Muscle of leg (tissue), 11 donors: ENCODE measurements around the gene AMMECR1L. TPM values are rescaled to one million over a fixed set of nuclear protein-coding genes. Genes with fewer than 3 reads are reported as not detected.
"Not testable (repeated sequence)": the region's sequence is repeated elsewhere in the genome, so short reads cannot be mapped to it uniquely, and the experiment has no call there.

Experiments used
- DNase-seq: peaks from one replicate; pipeline ENCODE4 v3.0.0; 2013
- H3K27ac ChIP-seq: one replicate; pipeline ENCODE4 v1.5.1; 2013; ENCODE audit warnings: mild to moderate bottlenecking, low read length, control low read depth
- H3K27me3 ChIP-seq: one replicate; pipeline ENCODE4 v1.6.1; 2013; ENCODE audit warnings: low read length; ENCODE audit not compliant: control insufficient read depth, insufficient read depth
- H3K36me3 ChIP-seq: one replicate; pipeline ENCODE4 v1.6.1; 2013; ENCODE audit warnings: low read length; ENCODE audit not compliant: control insufficient read depth, insufficient read depth
- H3K4me1 ChIP-seq: one replicate; pipeline ENCODE4 v1.6.1; 2013; ENCODE audit warnings: low read length; ENCODE audit not compliant: control insufficient read depth, insufficient read depth
- H3K4me3 ChIP-seq: one replicate; pipeline ENCODE4 v1.5.1; 2013; ENCODE audit warnings: low read length, control low read depth
- H3K9me3 ChIP-seq: replicated peaks from 2 replicates; pipeline ENCODE4 v1.6.1; 2013; ENCODE audit warnings: low read depth, low read length; ENCODE audit not compliant: control insufficient read depth
- WGBS: methylation state at CpG from one replicate; pipeline ENCODE4 v1.1.5; 2013; ENCODE audit warnings: missing lambda C conversion rate; ENCODE audit not compliant: insufficient coverage; 5-methylcytosine and 5-hydroxymethylcytosine counted together
- polyA plus RNA-seq, 8 donors: library from polyadenylated mRNA; unstranded; fragments of 120-200 nt; gene quantifications; one replicate each; pipeline versions ENCODE4 v1.2.1 to v1.2.3, GENCODE V29; 2013; ENCODE audit warnings: inconsistent platforms in 1 of 8, low replicate concordance in 1 of 8; ENCODE audit not compliant: insufficient read length in 8 of 8, insufficient read depth in 1 of 8
- total RNA-seq: library from RNA; stranded (reverse); fragments of 120-200 nt; gene quantifications from one replicate; pipeline ENCODE4 v1.2.4, GENCODE V29; 2013

The AMMECR1L gene
- total and polyA plus RNA-seq, 9 donors, result 9.4 to 21.2 (median 14.5) TPM

DNA sequence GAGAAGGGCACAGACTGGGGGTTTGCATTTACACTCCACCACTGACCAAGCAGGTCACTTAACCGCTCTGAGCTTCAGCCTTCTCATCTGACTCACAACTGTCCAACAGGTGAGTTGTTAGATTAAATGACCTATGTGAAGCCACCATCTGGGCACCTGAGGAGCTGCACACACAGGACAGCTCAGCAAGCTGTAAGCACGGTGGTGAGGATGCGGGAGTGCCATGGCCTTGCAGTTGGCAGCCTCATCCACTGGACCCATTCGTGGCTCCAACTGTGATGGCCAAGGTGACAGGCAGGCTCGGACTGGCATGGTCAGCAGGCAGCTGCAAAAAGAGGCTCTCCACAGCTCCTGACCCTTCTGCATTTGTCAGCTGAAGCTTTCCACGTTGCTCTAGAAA, 23.3 kb upstream of the AMMECR1L start:
- no peaks in the 10 kb centered on the region for H3K4me1 ChIP-seq
- H3K4me3 ChIP-seq, result no peak overlapping the region
- H3K9me3 ChIP-seq, result no peaks in the 10 kb centered on the region
- no peak for DNase-seq
- 76% methylated on average over 5 of the region's 6 CpGs for WGBS
- no peak overlapping the region for H3K27ac ChIP-seq
- no peaks in the 10 kb centered on the region for H3K36me3 ChIP-seq
- H3K27me3 ChIP-seq, result no peaks in the 10 kb centered on the region

DNA sequence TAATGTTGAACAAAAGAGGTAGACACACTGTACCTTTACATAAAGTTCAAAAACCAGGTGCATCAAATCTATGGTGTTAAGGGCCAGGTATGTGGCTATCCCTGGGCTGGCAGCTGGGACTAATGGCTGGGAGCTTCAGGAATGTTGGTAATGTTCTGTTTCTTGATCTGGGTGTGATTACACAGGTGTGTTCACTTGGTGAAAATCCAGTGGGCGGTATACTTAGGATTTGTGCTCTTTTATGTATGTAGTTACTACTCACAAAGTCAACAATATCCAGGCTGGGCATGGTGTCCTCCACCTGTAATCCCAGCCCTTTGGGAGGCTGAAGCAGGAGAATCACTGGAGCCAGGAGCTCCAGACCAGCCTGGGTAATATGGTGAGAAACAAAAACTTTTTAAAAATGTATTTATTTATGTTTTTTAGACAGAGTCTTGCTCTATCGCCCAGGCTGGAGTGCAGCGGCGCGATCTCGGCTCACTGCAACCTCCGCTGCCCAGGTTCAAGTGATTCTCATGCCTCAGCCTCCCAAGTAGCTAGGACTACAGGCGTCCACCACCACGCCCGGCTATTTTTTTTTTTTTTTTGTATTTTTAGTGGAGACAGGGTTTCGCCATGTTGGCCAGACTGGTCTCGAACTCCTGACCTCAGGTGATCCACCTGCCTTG, 22.1 kb upstream of the AMMECR1L start:
- 95% methylated on average over 8 of the region's 12 CpGs for WGBS
- H3K4me1 ChIP-seq, H3K27me3 ChIP-seq, H3K9me3 ChIP-seq, H3K36me3 ChIP-seq, H3K27ac ChIP-seq, H3K4me3 ChIP-seq, DNase-seq: not testable (repeated sequence)

DNA sequence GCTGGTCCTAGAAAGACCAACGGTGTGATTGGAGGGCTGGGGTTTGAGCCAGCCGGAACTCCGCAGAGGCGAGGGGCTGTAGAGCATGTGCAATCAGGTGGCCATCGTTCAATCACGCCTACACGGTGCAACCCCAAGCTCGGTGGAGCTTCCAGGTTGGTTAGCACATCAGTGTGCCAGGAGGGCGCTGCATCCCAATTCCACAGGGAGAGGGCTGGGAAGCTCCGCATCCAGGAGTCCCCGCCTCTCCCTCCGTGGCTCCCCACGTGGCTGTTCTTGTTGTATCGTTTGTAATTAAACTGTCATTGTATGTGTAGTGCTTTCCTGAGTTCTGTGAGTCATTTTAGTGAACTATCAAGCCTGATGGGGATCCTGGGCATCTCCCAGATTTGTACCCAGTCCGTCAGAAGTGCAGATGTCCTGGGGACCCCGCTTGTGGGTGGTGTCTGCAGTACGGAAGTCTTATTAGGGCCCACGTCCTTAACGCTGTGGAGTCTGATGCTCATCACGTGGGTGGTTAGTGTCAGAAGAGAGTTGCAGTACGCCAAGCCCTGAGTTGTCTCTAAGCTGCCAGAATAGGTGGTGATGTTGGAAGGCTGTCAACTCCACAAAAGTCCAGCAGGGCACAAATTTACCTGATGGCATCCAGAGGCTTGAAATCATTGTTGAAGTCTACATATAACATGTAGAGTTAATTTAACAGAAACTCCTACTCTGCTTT, 20.6 kb upstream of the AMMECR1L start:
- Histone ChIP-seq H3K36me3 (no peaks in the 10 kb centered on the region), H3K9me3 (no peaks in the 10 kb centered on the region), H3K27ac (no peak overlapping the region), H3K27me3 (no peaks in the 10 kb centered on the region), H3K4me3 (no peak overlapping the region), H3K4me1 (no peaks in the 10 kb centered on the region)
- WGBS, result 65% methylated on average over 12 of the region's 21 CpGs
- DNase-seq, result no peak

DNA sequence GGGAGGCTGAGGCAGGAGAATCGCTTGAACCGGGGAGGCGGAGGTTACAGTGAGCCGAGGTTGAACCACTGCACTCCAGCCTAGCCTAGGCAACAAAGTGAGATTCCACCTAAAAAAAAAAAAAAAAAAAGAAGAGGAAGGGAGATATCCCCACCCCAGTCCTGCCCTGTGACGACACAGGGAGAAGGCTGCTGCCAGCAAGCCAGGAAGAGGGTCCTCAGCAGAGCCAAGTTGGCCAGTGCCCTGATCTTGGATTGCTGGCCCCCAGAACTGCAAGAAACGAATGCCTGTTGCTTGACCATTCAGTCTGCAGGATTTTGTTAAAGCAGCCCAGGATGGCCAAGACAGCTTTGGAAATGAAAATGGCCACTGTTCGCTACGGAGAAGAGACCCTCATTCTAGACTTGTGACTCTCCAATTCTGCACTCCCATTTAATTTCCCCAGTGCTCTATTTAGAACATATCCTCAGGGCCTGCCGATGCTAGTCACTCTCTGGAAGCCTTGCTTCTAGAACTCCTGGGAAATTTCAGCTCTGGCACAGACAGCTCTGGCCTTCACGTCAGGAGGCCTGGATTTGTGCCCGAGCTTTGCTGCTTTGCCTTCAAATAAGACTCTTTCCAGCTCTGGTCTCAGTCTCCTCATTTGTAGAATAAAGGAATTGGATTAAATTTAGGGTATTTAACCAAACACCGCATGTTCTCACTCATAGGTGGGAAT, 15.7 kb upstream of the AMMECR1L start:
- Histone ChIP-seq H3K4me1 (no peaks in the 10 kb centered on the region), H3K4me3 (no peak overlapping the region), H3K9me3 (no peaks in the 10 kb centered on the region), H3K27ac (peak overlapping the region; percentile 7), H3K36me3 (no peaks in the 10 kb centered on the region), H3K27me3 (no peaks in the 10 kb centered on the region)
- DNase-seq, result peak; percentile 75
- WGBS, result 46% methylated on average over 4 of the region's 12 CpGs

DNA sequence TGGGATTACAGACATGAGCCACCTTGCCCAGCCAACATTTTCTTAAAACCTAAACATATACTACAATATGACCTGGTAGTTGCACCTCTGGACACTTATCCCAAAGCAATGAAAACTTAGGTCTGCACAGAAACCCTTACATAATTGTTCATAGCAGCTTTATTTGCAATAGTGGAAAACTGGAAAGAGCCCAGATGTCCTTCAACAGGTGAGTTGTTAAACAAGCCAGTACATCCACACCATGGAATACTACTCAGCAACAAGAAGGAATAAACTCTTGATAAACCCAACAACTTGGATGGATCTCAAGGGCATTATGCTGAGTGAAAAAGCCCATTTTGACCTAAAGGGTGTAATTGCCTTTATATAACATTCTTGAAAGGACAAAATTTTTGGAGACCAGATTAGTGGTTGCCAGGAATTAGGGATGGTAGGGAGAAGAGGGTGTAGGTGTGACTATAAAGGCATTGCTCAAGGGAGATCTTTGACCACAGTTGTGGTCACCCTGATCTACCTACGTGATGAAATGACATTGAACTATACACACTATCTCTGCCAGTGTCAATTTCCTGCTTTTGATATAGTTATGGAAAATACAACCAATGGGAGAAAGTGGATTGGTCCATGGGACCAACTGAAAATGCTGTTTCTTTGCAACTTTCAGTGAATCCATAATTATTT, 11.9 kb upstream of the AMMECR1L start:
- H3K4me1 ChIP-seq, result no peaks in the 10 kb centered on the region
- H3K4me3 ChIP-seq, result no peak overlapping the region
- H3K27ac ChIP-seq, result no peak overlapping the region
- WGBS, result no CpG with 5 or more reads among the region's 1 CpG
- no peaks in the 10 kb centered on the region for H3K9me3 ChIP-seq
- H3K36me3 ChIP-seq, result no peaks in the 10 kb centered on the region
- no peak for DNase-seq
- no peaks in the 10 kb centered on the region for H3K27me3 ChIP-seq

DNA sequence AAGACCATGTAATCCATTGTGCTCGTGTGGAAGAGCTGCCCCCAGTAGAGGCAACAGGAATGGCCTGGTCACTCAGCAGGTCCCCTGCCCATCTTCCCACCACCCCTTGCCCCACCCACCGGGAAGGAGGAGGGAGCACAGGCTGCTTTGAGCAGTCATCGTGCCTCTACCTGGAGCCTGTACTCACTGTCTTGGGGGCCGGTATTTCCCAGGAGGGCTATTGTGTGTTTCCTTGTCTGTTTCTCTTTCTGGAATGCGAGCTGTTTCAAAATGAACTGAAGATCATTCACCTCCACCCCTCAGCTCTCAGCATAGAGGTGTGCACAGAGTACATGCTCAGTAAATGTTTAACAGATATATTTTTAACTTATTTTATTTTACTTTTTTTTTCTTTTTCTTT, 7.7 kb upstream of the AMMECR1L start:
- Histone ChIP-seq H3K27me3 (no peaks in the 10 kb centered on the region), H3K36me3 (no peaks in the 10 kb centered on the region), H3K9me3 (no peaks in the 10 kb centered on the region), H3K4me3 (no peak overlapping the region), H3K4me1 (peaks cover 5% of the 10 kb centered on the region), H3K27ac (no peak overlapping the region)
- 60% methylated on average over 1 of the region's 5 CpGs for WGBS
- DNase-seq, result no peak

DNA sequence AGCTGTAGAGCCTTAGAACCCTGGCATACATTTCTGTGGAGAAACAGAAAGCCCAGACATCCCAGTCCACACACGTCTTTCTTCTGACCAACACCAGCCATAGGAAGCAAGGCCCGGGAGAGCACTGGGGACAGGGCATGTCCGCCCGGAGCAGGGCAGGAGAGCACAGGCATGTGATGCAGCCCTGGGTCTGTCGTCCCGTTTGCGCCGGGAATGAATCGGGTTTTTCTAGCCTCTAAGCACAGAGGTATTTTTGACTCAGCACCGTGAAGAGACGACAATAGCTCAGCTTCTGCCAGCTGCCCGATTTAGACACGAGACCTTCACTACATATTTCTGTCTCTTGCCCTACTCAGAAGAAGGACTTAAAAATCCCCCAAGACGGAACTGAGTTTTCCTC, 7.3 kb upstream of the AMMECR1L start:
- no peaks in the 10 kb centered on the region for H3K27me3 ChIP-seq
- no peak overlapping the region for H3K4me3 ChIP-seq
- DNase-seq, result no peak
- no peaks in the 10 kb centered on the region for H3K36me3 ChIP-seq
- no peak overlapping the region for H3K27ac ChIP-seq
- WGBS, result 83% methylated on average over 10 of the region's 14 CpGs
- H3K9me3 ChIP-seq, result no peaks in the 10 kb centered on the region
- H3K4me1 ChIP-seq, result peaks cover 5% of the 10 kb centered on the region

DNA sequence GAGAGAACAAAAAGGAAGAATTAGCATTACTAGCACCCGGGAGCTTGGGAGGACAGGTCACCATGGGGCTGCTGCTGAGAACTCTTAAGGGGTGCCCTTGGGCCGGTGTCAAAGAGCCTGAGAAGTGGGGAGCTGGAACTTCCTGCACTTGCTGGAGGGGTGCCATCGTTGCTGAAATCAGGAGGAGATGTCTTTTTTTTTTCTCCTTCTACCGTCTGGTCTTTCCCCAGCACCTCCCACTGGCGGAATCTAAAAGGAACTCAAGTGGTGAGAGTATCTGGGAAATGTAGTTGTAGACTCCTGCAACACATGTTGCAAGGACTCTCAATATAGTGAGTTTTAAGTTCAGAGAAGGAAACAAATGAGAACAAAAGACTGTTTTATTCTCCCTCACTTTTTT, 6.1 kb upstream of the AMMECR1L start:
- WGBS, result 83% methylated on average over 1 of the region's 5 CpGs
- Histone ChIP-seq H3K36me3 (no peaks in the 10 kb centered on the region), H3K9me3 (no peaks in the 10 kb centered on the region), H3K27me3 (no peaks in the 10 kb centered on the region), H3K4me1 (peaks cover 12% of the 10 kb centered on the region), H3K4me3 (no peak overlapping the region), H3K27ac (peak overlapping the region; percentile 20)
- DNase-seq, result peak; percentile 16

DNA sequence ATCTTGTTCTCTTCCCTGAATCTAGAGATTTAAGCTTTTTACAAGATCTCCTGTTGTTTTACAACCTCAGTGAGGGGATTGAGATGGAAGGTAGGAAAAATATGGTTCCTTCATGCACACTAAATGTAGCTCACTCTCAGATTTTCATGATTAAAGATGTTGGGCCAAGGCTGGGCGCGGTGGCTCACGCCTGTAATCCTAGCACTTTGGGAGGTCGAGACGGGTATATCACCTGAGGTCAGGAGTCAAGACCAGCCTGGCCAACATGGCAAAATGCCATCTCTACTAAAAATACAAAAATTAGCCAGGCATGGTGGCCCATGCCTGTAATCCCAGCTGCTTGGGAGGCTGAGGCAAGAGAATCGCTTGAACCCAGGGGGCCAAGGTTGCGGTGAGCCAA, 5.0 kb upstream of the AMMECR1L start:
- not testable (repeated sequence) for H3K36me3 ChIP-seq, H3K9me3 ChIP-seq, H3K4me3 ChIP-seq, H3K27me3 ChIP-seq, DNase-seq, H3K27ac ChIP-seq
- H3K4me1 ChIP-seq, result peaks cover 12% of the 10 kb centered on the region
- WGBS, result 100% methylated on average over 4 of the region's 7 CpGs

DNA sequence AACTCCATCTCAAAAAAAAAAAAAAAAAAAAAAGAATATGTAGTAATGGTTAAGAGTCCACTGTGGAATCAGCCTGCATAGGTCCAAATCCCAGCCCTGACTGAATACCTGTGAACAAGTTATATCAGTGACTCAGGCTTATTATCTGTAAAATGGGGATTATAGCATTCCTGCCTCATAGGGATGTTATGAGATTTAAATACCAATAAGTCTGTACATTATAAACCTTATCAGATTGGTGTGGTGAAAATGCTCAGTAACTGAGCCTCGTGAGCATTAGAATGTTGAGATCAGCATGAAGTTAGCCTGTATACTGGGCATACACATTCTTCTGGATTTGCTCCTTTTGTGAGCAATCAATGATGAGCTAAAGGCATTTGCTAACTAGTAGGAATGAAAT, 3.0 kb upstream of the AMMECR1L start:
- Histone ChIP-seq H3K27ac (no peak overlapping the region), H3K27me3 (no peaks in the 10 kb centered on the region), H3K4me3 (no peak overlapping the region), H3K36me3 (peaks cover 3% of the 10 kb centered on the region), H3K4me1 (peaks cover 21% of the 10 kb centered on the region), H3K9me3 (no peaks in the 10 kb centered on the region)
- DNase-seq, result no peak
- WGBS, result 100% methylated on average over 1 of the region's 1 CpG
